K562 (cell line): Measurements from ENCODE around the gene PGBD4. TPM values are rescaled to one million over a fixed set of nuclear protein-coding genes. Genes with fewer than 3 reads are reported as not detected.
A peak's percentile ranks its signal among the peaks of the same experiment; 100 is the strongest.

Experiments
- ARNT ChIP-seq, 2 experiments: fragments of 450-650 bp; IDR thresholded peaks; 2 replicates each; pipeline ENCODE4 v1.6.1; 2016; ENCODE audit warnings: mild to moderate bottlenecking in 1 of 2
- BCL6 ChIP-seq: fragments of 250-450 bp; sonication (Bioruptor Pico); IDR thresholded peaks from 2 replicates; pipeline ENCODE4 v1.4.0; 2020
- CC2D1A ChIP-seq: fragments of 450-650 bp; IDR thresholded peaks from 2 replicates; pipeline ENCODE4 v1.6.1; 2017; ENCODE audit warnings: mild to moderate bottlenecking
- CLOCK ChIP-seq: fragments of 250-450 bp; sonication (Bioruptor Pico); IDR thresholded peaks from 2 replicates; pipeline ENCODE4 v1.4.0; 2020; ENCODE audit warnings: mild to moderate bottlenecking, moderate library complexity, borderline replicate concordance
- DEAF1 ChIP-seq: fragments of 450-650 bp; formaldehyde crosslinking; IDR thresholded peaks from 2 replicates; pipeline ENCODE4 v1.4.0; 2020; ENCODE audit warnings: mild to moderate bottlenecking, moderate library complexity
- ESRRB ChIP-seq: fragments of 250-450 bp; sonication (Bioruptor Pico); IDR thresholded peaks from 2 replicates; pipeline ENCODE4 v1.5.0; 2020; ENCODE audit warnings: mild to moderate bottlenecking, moderate library complexity, borderline replicate concordance
- HMGN3 ChIP-seq: IDR thresholded peaks from 2 replicates; pipeline ENCODE4 v1.6.1; 2011; ENCODE audit warnings: borderline replicate concordance, low read depth, mild to moderate bottlenecking, mixed read lengths, low read length; ENCODE audit not compliant: insufficient read length; ENCODE audit errors: extremely low read depth
- HNRNPK ChIP-seq: fragments of 200-400 bp; formaldehyde crosslinking; IDR thresholded peaks from one replicate; pipeline ENCODE4 v1.6.1; 2018; ENCODE audit warnings: mild to moderate bottlenecking, low read depth, low read length; ENCODE audit not compliant: poor library complexity, severe bottlenecking
- MAFF ChIP-seq: IDR thresholded peaks from 2 replicates; pipeline ENCODE4 v1.6.1; 2012; ENCODE audit warnings: low read length, improper control_type of control experiment
- MEIS2 ChIP-seq: fragments of 450-650 bp; IDR thresholded peaks from 2 replicates; pipeline ENCODE4 v1.6.1; 2014; ENCODE audit warnings: mild to moderate bottlenecking; ENCODE audit not compliant: partially characterized antibody
- PHF21A ChIP-seq: fragments of 450-650 bp; IDR thresholded peaks from 2 replicates; pipeline ENCODE4 v1.6.1; 2017; ENCODE audit warnings: low read depth, borderline replicate concordance
- SIN3A ChIP-seq, 2 experiments: fragments of 150-350 bp in 1 of 2; IDR thresholded peaks; 2 replicates each; pipeline ENCODE4 v1.6.1; 2011 to 2016; ENCODE audit warnings: borderline replicate concordance in 2 of 2, low read depth in 2 of 2, low read length in 2 of 2, mild to moderate bottlenecking in 2 of 2, moderate library complexity in 2 of 2; ENCODE audit not compliant: control insufficient read depth in 1 of 2
- STAT5B ChIP-seq: fragments of 250-450 bp; sonication (Bioruptor Pico); IDR thresholded peaks from 2 replicates; pipeline ENCODE4 v1.8.0; 2021; ENCODE audit warnings: mild to moderate bottlenecking, inconsistent platforms
- UBTF ChIP-seq, 2 experiments: IDR thresholded peaks; 2 replicates each; pipeline ENCODE4 v1.6.1; 2012; ENCODE audit warnings: improper control_type of control experiment in 2 of 2, low read depth in 2 of 2, low read length in 2 of 2, borderline replicate concordance in 1 of 2
- ZNF133 ChIP-seq: fragments of 250-450 bp; sonication (Bioruptor Pico); IDR thresholded peaks from 2 replicates; pipeline ENCODE4 v1.4.0; 2020; ENCODE audit warnings: mild to moderate bottlenecking
- ZNF3 ChIP-seq: fragments of 250-450 bp; sonication (Bioruptor Pico); IDR thresholded peaks from 2 replicates; pipeline ENCODE4 v1.5.0; 2021; ENCODE audit warnings: mild to moderate bottlenecking, moderate library complexity
- ZNF395 ChIP-seq: fragments of 200-800 bp; sonication (Bioruptor generic); IDR thresholded peaks from 2 replicates; pipeline ENCODE4 v1.6.1; 2017; ENCODE audit warnings: missing genetic modification characterization, missing compliant biosample characterization
- ZNF436 ChIP-seq: fragments of 250-450, 450-650 bp; sonication (Bioruptor Pico); formaldehyde crosslinking; IDR thresholded peaks from 2 replicates; pipeline ENCODE4 v1.7.0; 2020; ENCODE audit warnings: mild to moderate bottlenecking
- ZNF668 ChIP-seq: fragments of 250-450 bp; sonication (Bioruptor Pico); IDR thresholded peaks from 2 replicates; pipeline ENCODE4 v1.8.0; 2022; ENCODE audit warnings: mild to moderate bottlenecking, inconsistent platforms
- ZSCAN32 ChIP-seq: fragments of 450-650 bp; formaldehyde crosslinking; IDR thresholded peaks from 2 replicates; pipeline ENCODE4 v1.4.0; 2020; ENCODE audit warnings: mild to moderate bottlenecking, moderate library complexity
- polyA plus RNA-seq, 8 experiments: library from polyadenylated mRNA; depleted of rRNA in 4 of 8; stranded (reverse) in 5 of 8; unstranded in 3 of 8; fragments of >200 nt; fragmentation: Nextera tagmentation in 2 of 8; fragmentation: Illumina TruSeq in 1 of 8; extraction: Ambion mirVana in 2 of 8; extraction: Trizol in 1 of 8; gene quantifications; 2 replicates each; pipeline versions ENCODE4 v1.2.1 to v1.2.3, GENCODE V29; 2011 to 2014; ENCODE audit warnings: inconsistent platforms in 1 of 8, missing spikeins in 1 of 8
- total RNA-seq, 7 experiments: library from RNA; depleted of rRNA in 6 of 7; stranded (reverse); fragments of >200 nt in 6 of 7; fragmentation: Illumina TruSeq in 2 of 7; extraction: Trizol in 2 of 7; gene quantifications; 2 replicates each; pipeline versions ENCODE4 v1.2.1 to v1.2.3, GENCODE V29; 2011 to 2021; ENCODE audit warnings: low replicate concordance in 1 of 7

PGBD4 gene
- total and polyA plus RNA-seq, 9 of the 15 experiments (the other 6 are each of a cell fraction or from before 2014, with no cell fraction given) = 2.1 to 4.9 (median 2.7) TPM

GRCh38 chr15:34101366-34102174, at the start of gene PGBD4, which contains the start of gene EMC7 (continued):
- TF ChIP-seq DEAF1 (CRISPR knock-in tag) = no peak
- TF ChIP-seq UBTF (IDR thresholded peaks at IDR 0.05; ENCODE audit: borderline replicate concordance in 1 of 2, low read depth in 2 of 2, low read length in 2 of 2) = no peak
- TF ChIP-seq ESRRB = no peak
- TF ChIP-seq ZNF436 (CRISPR knock-in tag) = no peak
- TF ChIP-seq ARNT (IDR thresholded peaks at IDR 0.05) = no peak
- no peak for TF ChIP-seq ZNF3
- peak; percentile 87 for TF ChIP-seq ZNF395
- peak in 1 of 2 experiments; percentile 91; a peak in 1 of 4 replicates for TF ChIP-seq SIN3A (IDR thresholded peaks at IDR 0.05; ENCODE audit: borderline replicate concordance in 2 of 2, control insufficient read depth in 1 of 2, low read depth in 2 of 2, low read length in 2 of 2)
- TF ChIP-seq HNRNPK = no peak
- TF ChIP-seq CC2D1A = peak; percentile 90
- TF ChIP-seq MAFF = no peak
- no peak for TF ChIP-seq PHF21A
- TF ChIP-seq BCL6 (CRISPR knock-in tag) = no peak
- no peak for TF ChIP-seq ZNF133 (CRISPR knock-in tag)
- peak; percentile 77 for TF ChIP-seq MEIS2
- TF ChIP-seq CLOCK (CRISPR knock-in tag) = no peak
- TF ChIP-seq HMGN3 = peak; percentile 73
- no peak for TF ChIP-seq STAT5B (CRISPR knock-in tag)
- TF ChIP-seq ZSCAN32 = no peak
- TF ChIP-seq ZNF668 (CRISPR knock-in tag) = no peak
